Raji (cell line): ENCODE results near the gene FAM171A1.

Experiments used
- POLR2A ChIP-seq: IDR thresholded peaks from 2 replicates; pipeline ENCODE4 v1.6.1; 2011; ENCODE audit warnings: low read depth, low read length, control low read depth; ENCODE audit not compliant: insufficient read depth

Gene FAM171A1

GRCh38 chr10:15253951-15254807, 116.9 kb downstream of the FAM171A1 start:
- no peak for TF ChIP-seq POLR2A

GRCh38 chr10:15252396-15252795, 118.7 kb downstream of the FAM171A1 start:
- no peak for TF ChIP-seq POLR2A

- TF ChIP-seq POLR2A: no peak
These were observed 119.2 kb downstream of the FAM171A1 start for GRCh38 chr10:15251791-15252380.

GRCh38 chr10:15245530-15245929, 125.6 kb downstream of the FAM171A1 start:
- TF ChIP-seq POLR2A: no peak

GRCh38 chr10:15244635-15245197, 126.4 kb downstream of the FAM171A1 start:
- no peak for TF ChIP-seq POLR2A

- TF ChIP-seq POLR2A: no peak
These were observed 128.7 kb downstream of the FAM171A1 start for GRCh38 chr10:15242261-15242840.

- no peak for TF ChIP-seq POLR2A
These were observed 129.8 kb downstream of the FAM171A1 start for GRCh38 chr10:15241306-15241705.

GRCh38 chr10:15238555-15239335, 132.3 kb downstream of the FAM171A1 start:
- TF ChIP-seq POLR2A: no peak

GRCh38 chr10:15237351-15237750, 133.7 kb downstream of the FAM171A1 start:
- TF ChIP-seq POLR2A: no peak

- TF ChIP-seq POLR2A: no peak
These were observed 134.7 kb downstream of the FAM171A1 start for GRCh38 chr10:15236340-15236739.

GRCh38 chr10:15232279-15232678, 138.8 kb downstream of the FAM171A1 start:
- TF ChIP-seq POLR2A: no peak

GRCh38 chr10:15231426-15231825, 139.7 kb downstream of the FAM171A1 start:
- TF ChIP-seq POLR2A: no peak

GRCh38 chr10:15230257-15230656, 140.8 kb downstream of the FAM171A1 start:
- TF ChIP-seq POLR2A: no peak

GRCh38 chr10:15229268-15229667, 141.8 kb downstream of the FAM171A1 start:
- TF ChIP-seq POLR2A: no peak

- no peak for TF ChIP-seq POLR2A
These were observed 142.7 kb downstream of the FAM171A1 start for GRCh38 chr10:15228426-15228825.
